GM21360 (cell line): Measurements from ENCODE around the gene TECPR2.
"Not testable (repeated sequence)": the region's sequence is repeated elsewhere in the genome, so short reads cannot be mapped to it uniquely, and the experiment has no call there.

ENCODE experiments used
- ATAC-seq: cut with Tn5 transposase; IDR thresholded peaks from one replicate; pipeline ENCODE4 v1.9.1; 2021; ENCODE audit warnings: mild to moderate bottlenecking, moderate library complexity; ENCODE audit not compliant: unreplicated experiment

TECPR2 gene, protein sequence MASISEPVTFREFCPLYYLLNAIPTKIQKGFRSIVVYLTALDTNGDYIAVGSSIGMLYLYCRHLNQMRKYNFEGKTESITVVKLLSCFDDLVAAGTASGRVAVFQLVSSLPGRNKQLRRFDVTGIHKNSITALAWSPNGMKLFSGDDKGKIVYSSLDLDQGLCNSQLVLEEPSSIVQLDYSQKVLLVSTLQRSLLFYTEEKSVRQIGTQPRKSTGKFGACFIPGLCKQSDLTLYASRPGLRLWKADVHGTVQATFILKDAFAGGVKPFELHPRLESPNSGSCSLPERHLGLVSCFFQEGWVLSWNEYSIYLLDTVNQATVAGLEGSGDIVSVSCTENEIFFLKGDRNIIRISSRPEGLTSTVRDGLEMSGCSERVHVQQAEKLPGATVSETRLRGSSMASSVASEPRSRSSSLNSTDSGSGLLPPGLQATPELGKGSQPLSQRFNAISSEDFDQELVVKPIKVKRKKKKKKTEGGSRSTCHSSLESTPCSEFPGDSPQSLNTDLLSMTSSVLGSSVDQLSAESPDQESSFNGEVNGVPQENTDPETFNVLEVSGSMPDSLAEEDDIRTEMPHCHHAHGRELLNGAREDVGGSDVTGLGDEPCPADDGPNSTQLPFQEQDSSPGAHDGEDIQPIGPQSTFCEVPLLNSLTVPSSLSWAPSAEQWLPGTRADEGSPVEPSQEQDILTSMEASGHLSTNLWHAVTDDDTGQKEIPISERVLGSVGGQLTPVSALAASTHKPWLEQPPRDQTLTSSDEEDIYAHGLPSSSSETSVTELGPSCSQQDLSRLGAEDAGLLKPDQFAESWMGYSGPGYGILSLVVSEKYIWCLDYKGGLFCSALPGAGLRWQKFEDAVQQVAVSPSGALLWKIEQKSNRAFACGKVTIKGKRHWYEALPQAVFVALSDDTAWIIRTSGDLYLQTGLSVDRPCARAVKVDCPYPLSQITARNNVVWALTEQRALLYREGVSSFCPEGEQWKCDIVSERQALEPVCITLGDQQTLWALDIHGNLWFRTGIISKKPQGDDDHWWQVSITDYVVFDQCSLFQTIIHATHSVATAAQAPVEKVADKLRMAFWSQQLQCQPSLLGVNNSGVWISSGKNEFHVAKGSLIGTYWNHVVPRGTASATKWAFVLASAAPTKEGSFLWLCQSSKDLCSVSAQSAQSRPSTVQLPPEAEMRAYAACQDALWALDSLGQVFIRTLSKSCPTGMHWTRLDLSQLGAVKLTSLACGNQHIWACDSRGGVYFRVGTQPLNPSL (N-terminal part only)

DNA sequence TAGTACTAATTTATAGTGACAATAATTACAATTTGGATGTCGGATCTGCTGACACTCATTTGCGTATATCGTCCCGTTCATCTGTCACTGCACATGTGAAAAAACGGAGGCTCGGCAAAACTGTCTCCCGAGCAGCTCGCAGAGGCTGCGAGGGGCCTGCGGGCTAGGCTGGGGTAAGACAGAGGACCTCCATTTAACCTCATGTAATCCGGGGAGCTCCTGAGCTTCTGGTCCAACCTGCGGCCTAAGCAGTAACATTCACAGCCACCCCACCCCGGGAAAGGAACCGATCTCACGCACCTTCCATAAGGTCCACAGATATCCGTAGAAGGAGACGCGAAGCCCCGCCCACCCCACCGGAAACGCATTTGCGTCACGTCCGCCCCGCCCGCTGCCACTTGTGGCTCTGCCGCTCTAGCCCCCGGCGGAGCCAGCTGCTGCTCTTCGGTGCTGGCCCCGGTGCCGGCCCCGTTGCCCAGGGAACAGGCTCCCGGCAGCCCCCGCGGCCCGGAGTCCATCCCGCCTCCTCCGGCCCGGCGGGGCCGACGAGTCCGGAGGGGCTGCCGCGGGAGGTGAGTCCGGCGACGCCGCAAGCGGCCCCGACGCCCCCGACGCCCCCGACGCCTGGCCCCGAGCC is at the start of gene TECPR2, which contains the start of gene CINP:
TSS of gene TECPR2 (plus strand) at position 397 of the 637 bp plus-strand sequence. CDS start 13,781 bp downstream, outside the sequence.
TSS of gene CINP (minus strand) at position 346 of the 637 bp plus-strand sequence. CDS start at position 307, 39 bp downstream.
- ATAC-seq: peak; percentile 78

DNA sequence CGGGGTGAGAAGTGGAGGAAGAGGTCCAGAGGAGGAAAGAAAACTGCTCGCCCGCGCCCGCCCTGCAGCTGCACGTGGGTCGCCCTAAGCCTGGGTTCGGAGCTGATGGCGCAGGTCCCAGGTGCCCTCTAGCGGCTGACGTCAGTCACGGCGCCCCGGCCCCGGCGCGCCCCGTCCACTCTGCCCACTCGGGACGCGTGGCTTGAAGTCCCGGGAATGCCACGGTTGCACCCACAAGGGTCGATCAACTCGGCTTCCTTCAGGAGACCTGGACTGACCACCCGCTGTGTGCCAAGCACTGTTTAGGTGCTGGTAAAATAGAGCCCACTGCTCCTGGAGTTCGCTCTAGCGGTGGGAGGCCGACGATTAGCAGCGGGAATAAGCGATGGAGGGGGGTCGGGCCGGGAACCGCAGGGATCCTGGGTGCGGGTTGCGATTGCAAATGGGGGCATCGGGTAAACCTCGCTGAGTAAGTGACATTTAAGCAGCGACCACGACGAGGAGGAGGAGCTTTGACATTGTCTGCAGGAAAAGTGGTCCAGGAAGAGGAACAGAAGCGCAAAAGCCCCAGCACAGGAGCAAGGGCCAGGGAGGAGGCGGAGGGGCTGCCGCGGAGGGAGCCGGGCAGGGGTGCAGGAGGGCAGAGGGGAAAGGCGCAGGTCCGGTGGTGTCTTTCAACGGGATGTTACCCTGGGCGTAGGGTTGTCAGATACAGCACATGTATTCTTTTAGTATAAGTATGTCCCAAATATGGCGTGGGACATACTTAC is 48.3 kb upstream of the TECPR2 start:
- peak; percentile 57 for ATAC-seq

DNA sequence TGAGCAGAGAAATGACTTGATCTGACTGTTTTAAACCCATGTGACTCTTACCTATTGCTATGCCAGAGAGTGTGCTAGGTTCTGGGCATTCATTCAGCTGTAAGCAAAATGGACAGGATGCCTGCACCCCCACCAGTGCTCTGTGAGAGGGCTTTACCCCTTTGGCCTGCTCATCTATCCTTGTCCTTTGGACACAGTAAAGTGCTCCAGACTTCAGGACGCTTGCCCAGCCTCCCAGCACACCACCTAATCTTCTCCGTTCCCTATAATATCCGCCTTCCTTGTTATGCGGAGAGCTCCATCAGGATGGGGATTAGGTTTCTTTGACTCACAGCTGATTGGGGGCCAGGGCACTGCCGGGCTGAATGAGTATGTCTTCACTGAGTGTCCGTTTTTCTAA is 47.6 kb upstream of the TECPR2 start:
- no peak for ATAC-seq

DNA sequence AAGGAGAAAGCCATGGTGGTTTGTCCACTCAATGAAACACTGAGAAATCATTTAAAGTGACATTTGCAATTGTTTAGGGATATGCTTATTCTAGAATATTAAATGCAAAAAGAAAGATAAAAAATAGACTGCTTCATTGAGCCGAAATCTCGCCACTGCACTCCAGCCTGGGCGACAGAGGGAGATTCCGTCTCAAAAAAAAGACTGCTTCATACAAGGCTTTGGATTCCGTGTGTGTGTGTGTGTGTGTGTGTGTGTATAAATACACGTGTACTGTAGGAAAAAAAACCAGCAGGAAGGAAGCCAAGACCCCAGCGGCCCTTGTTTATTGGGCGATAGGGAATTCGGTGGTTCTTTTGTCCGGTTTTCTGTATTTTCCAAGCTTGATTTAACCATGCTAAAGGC is 46.4 kb upstream of the TECPR2 start:
- ATAC-seq: no peak

DNA sequence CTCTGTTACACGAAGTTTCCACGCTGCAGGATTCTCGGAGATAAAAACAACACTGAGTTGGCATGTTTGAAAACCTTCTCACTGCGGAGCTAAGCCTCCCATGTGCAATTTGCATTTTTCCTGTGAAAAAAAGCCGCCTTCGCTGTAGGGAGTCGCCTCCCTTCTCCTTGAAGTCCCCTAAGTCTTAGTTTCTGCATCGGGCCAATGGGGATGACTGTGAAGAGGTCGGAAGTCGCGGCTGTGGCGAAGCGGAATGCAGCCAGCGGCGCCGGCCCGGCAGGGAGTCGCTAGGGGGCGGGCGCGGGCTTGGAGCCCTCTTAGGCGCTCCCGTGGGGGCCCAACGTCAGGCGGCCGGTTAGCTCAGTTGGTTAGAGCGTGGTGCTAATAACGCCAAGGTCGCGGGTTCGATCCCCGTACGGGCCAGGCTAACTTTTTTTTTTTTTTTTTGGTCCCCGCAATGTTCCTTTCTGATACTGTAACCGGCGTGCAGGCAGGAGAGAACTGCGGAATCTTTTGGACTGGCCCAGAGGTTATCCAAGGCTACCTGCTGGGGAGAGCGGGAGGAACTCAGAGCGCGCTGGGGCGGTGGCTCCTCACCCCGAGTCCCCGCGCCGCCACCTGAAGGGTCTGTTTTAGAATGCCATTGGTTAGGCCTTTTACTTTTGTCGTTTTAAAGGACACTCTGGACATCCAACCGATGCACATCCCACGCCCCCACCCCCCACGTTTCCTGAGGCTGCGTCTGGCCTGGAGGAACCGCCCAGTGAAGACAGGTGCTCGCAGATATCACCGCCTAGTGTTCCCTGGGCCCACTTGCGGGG is 45.8 kb upstream of the TECPR2 start:
- peak; percentile 61 for ATAC-seq

DNA sequence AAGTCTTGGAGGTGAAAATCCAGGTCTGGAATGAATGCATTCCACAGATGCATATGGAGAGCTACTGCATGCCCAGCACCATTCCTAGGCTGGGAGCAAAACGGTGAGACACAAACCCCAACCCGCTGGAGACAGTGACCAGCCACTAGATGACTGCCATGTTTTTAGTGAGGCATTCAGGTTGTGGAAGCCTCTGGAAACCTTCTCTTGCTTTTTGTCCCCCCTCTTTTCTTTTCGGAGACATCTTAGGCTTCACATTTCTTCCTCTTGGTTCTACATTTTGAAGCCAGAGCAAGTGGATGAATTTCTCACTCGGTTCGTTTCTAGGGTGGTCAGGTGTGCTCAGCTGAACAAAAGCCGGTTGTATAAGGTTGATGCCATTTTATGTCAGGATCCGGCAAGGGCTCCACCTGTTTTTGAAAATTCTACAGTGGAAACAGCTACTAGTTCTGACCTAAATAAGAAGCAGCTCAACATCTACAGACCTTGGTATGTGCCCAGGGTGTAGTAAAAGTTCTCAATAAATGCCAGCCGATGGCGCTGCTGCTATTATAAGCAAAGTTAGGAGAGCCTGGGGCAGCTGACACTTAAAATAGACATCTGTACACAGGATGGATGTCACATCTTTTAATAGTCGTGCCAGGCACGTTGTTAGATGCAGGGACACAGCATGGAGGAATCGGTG is 45.0 kb upstream of the TECPR2 start:
- ATAC-seq: no peak

DNA sequence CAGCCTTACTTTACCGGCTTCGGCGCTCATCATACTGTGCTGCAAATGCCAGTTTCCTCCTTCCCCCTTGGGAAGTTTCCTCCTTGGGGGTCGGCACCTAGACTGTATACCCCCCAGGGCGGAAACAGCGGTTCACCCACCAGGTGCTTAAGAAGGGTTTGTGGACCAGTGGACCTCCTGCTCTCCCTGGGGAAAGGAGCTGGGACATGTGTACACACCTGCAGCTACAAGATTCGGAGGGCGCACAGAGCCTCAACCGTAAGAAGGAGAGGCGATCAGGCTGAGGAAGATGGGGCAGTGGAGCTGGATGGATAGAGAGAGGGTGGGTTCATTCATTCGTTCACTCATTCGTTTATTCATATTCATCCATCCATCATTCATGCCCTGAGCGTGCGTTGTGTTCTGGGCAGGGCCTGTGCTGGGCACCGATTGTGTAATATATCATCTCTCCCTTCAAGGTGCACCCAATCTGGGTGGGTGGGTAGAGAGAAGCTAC is 43.9 kb upstream of the TECPR2 start:
- ATAC-seq: no peak

DNA sequence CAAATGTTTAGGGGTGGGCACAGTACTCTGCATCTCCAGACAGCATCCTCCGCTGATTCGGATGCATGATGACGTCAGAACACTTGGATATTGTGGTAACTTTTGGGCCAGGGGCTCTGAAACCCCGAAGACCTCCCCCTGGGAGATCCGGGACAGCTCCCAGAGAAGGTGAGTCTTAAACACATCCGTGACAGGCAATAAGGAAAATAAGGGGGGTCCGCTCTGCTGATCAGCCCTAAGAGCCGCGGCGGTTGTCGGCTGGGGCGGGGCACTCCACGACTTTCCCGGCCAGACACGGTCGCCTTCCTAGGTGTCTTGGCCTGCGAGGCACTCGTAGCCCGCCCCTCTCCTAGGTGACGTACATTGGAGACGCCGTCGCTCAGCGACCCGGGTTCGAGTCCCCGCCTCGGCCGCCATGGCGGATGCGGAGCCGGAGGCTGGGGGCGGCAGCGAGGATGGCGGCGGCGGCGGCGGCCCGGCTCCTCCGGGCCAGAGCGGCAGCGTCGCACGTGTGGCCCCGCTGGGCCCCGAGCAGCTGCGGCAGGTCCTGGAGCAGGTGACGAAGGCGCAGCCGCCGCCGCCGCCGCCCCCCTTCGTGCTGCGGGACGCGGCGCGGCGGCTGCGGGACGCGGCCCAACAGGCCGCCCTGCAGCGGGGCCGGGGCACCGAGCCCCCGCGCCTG is 43.2 kb upstream of the TECPR2 start, which contains the start of gene ZNF839:
TSS of gene ZNF839 (plus strand) at position 396 of the 682 bp plus-strand sequence. CDS start at position 416, 20 bp downstream.
- peak; percentile 53 for ATAC-seq

DNA sequence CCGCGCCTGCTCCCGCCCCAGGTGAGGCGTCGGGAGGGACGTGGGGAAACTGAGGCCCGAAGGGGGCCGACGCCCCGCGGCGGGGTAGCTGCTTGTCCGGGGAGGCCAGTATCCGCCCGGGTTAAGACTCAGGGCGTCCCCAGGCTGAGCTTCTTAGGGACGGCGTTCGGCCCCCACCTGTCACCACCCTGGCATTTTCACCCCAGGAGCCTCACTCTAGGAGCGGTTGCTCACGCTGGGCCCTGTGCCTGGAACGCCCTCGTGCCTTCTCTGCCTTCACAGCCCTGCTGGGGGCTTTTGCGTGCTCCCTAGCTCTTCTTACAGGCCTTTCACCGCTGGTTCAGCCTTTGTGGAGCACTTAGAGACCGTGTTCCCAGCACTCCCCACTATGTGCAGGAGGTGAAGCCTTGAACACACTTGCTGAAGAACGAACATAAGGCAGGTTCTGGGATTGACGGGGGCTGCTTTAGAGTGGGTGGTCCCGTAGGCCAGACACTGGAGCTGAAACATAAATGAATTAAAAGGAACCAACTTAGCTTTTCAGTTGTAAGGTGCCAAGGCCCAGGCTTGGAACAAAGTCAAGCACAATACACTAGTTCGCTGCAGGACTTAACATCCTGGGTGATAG is 42.6 kb upstream of the TECPR2 start:
- ATAC-seq: peak; percentile 20

DNA sequence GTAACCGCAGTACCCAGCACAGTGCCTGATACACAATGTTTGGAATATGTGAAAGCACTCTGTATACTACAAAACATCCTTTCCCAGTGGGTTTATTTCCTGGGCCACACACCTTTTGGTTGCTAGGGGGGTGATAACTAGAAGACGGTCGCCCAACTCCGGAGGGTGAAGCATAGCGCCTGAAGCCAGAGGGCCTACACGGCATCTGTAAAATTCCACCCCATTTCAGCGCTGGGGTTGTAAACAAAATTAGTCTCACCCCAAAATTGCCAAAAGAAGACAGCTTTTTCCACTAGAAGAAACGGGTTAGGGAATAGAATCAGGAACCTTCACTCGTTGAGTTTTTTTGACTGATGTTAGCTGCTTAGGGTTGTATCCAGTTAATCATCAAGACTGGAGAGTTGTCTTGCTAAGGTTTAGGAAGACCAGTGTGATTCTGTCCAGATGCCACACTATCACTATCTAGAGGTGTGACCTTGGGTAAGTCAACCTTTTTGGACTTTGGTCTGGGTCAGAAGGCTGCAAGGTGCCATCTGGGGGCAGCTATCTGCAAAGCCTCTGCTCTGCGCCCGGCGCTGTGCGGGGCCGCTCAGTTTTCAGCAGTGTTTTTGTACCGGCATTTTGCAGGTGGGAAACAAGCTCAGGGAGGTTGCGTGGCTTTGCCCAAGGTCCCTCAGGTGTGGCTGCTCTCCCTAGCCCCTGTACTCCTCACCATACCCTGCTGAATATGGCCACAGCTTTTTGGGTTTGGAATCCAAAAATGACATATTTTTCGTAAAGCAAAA is 41.9 kb upstream of the TECPR2 start:
- no peak for ATAC-seq

DNA sequence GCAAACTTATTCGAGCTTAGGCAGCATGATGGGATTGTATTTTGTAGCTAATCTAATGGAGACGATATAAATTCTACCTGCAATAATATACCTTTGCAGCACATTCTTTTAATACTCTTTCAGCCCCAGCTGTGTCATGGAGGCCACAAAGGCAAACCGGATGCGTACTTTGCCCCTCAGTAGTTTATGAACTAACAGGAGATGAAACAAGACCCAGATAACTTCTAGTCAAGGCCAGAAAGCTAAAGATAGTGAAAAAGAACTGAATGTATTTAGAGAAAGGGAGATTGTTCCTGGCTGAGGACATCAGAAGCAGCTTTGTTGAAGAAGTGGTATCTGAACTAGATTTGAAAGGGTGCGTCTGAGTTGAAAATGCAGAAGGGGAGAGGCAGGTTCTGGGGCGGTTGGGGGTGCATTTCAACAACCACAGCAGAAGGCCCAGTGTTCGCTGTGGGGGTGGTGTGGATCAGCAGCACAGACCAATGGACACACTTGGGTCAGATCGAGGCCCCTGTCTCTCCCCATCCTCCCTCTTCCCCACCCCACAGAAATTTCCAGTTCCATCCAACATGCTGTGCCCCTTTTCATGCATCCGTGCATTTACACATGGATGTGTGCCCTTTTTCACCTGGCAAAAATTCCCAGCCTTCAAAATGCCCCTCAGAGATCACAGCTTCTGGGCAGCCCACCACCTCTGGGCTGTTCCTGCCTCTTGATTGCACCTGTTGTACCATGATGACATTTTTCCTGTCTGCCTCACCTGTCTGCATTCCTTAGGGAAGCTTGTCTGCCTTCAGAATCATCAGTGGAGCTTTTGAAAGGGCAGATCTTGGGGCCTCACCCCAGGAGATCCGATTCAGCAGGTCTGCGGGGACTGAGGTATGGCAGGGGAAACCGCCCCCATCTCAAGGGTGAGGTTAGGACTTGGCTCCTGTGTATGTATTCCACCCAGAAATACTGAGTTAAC is 41.0 kb upstream of the TECPR2 start:
- ATAC-seq: no peak

DNA sequence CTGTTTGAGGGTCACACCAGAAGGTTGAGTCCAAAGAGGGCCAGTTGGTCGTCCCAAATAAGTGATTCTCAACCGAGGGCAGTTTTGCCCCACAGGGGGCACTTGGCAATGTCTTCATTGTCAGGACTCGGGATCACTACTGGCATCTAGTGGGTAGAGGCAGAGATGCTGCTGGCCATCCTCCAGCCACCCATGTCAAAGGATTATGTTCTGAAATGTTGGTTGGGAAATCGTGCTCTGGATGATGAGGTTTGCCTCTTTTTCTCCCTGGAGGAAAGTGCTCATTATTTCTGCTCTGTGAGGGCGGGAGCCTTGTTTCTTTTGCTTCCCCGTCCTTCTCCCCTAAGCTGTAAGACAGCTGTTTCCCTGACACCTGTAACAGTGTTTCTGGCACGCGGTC is 39.6 kb upstream of the TECPR2 start:
- no peak for ATAC-seq

DNA sequence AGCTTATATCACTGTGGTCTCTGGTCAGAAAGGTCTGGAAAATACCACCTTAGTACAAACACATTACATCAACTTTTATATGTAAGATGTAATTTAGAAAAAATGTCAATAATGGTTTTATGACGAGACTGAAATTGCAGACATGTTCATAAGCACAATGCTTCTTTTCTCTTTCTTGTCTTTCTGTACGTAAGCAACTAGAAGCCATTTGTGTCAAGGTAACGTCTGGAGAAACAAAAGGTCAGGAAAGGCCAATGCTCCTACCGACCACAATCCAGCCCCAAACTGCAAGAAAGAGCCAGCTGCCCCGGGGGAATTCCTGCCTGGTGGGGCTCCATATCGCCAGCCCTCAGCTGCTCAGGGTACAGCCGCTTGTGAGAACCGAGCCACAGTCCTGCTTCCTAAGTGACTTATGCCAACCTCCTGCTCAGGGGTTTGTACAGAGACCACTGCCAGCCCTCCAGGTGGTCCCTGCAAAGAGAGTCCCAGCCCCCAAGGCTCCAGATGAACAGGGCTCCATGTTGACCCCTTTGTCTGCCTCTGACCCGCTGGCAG is 36.9 kb upstream of the TECPR2 start:
- ATAC-seq: no peak

DNA sequence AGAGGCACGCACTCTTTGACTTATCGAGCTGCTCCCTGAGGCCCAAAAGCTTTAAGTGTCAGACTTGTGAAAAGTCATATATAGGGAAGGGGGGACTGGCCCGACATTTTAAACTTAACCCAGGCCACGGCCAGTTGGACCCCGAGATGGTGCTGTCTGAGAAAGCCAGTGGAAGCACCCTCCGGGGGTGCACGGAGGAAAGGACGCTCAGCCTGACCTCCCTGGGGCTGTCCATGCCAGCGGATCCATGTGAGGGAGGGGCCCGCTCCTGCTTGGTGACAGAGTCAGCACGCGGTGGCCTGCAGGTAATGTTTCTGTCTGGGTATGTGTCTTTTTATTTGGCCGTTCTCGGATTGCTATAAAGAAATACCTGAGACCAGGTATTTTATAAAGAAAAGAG is 36.2 kb upstream of the TECPR2 start:
- no peak for ATAC-seq

DNA sequence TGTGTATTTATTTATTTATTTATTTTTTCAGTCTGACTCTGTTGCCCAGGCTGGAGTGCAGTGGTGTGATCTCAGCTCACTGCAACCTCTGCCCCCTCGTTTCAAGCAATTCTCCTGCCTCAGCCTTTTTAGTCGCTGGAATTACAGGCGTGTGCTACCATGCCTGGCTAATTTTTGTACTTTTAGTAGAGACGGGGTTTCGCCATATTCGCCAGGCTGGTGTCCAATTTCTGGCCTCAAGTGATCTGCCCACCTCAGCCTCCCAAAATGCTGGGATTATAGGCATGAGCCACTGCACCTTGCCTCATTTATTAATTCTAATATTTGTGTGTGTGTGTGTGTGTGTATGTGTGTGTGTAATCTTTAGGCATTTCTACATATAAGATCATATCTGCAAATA is 33.4 kb upstream of the TECPR2 start:
- not testable (repeated sequence) for ATAC-seq
